Uterus (tissue), 4 donors: ENCODE measurements around the gene RSL1D1. TPM values are rescaled to one million over a fixed set of nuclear protein-coding genes. Genes with fewer than 3 reads are reported as not detected.
A peak's percentile ranks its signal among the peaks of the same experiment; 100 is the strongest.

Experiments used
- DNase-seq, 2 donors: peaks; one replicate each; pipeline ENCODE4 v3.0.0-alpha.2; 2019 to 2020
- H3K27ac ChIP-seq, 2 donors: fragments of 200-600 bp; sonication (generic); 1 replicate in 1 of 2; 2 replicates in 1 of 2; pipeline ENCODE4 v1.5.1; 2016 to 2018
- H3K27me3 ChIP-seq, 2 donors: fragments of 200-600 bp; sonication (generic); one replicate each; pipeline ENCODE4 v1.5.1; 2018 to 2019; ENCODE audit warnings: control low read depth in 1 of 2
- H3K36me3 ChIP-seq, 2 donors: fragments of 200-600 bp; sonication (generic); one replicate each; pipeline ENCODE4 v1.5.1; 2019; ENCODE audit warnings: control low read depth in 1 of 2
- H3K4me1 ChIP-seq, 2 donors: fragments of 200-600 bp; sonication (generic); one replicate each; pipeline ENCODE4 v1.5.1; 2018 to 2019; ENCODE audit warnings: control low read depth in 1 of 2
- H3K4me3 ChIP-seq, 2 donors: fragments of 200-600 bp; sonication (generic); 1 replicate in 1 of 2; 2 replicates in 1 of 2; pipeline ENCODE4 v1.5.1; 2018 to 2019; ENCODE audit warnings: mild to moderate bottlenecking in 1 of 2
- H3K9me3 ChIP-seq, 2 donors: fragments of 200-600 bp; sonication (generic); one replicate each; pipeline ENCODE4 v1.5.1; 2019; ENCODE audit warnings: control low read depth in 1 of 2
- CTCF ChIP-seq, 4 experiments: fragments of 200-600 bp in 2 of 4; fragments of 450-650 bp in 2 of 4; sonication (generic) in 2 of 4; IDR thresholded peaks; one replicate each; pipeline ENCODE4 v1.5.1; 2016 to 2019; ENCODE audit warnings: antibody characterized with exemption in 4 of 4, mild to moderate bottlenecking in 2 of 4, moderate library complexity in 1 of 4
- POLR2A ChIP-seq, 2 donors: fragments of 450-650 bp; IDR thresholded peaks; one replicate each; pipeline ENCODE4 v1.6.1; 2016; ENCODE audit warnings: antibody characterized with exemption in 2 of 2, mild to moderate bottlenecking in 1 of 2, moderate library complexity in 1 of 2
- intact Hi-C: fragments of 100-400 bp; cut with DNase I; formaldehyde crosslinking; loops from one replicate; pipeline ENCODE4 v1.15.1; 2023; ENCODE audit warnings: low total_unique reads
- total RNA-seq, 4 donors: library from RNA; depleted of rRNA in 3 of 4; stranded (reverse); fragments of >200 nt in 3 of 4; gene quantifications; one replicate each; pipeline versions ENCODE4 v1.1.0 to v1.2.4, GENCODE V29; 2014 to 2023
- donor health status: DM: yes; HTN: yes; CAD: no.

RSL1D1 gene
- total RNA-seq, 4 donors from 2014 or later, result 97.9 to 484 (median 164) TPM

DNA sequence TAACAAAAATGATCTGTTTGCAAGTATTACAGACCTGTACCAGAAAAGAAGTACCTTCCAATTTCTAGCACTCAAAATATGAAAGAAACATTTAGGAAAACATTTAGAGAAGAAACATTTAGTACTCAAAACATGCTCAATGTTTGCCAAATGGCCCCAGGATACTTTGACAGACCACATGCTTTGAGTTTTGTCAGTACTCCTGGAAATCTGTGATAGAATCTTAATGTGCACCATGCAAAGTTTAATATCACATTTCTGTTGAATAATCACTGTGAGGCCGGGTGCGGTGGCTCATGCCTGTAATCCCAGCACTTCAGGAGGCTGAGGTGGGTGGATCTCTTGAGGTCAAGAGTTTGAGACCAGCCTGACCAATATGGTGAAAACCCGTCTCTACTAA is 45.8 kb downstream of the RSL1D1 start:
- Histone ChIP-seq H3K4me3 (no peak overlapping the region), H3K27ac (no peak overlapping the region), H3K27me3 (no peaks in the 10 kb centered on the region), H3K4me1 (no peaks in the 10 kb centered on the region), H3K36me3 (no peaks in the 10 kb centered on the region), H3K9me3 (no peaks in the 10 kb centered on the region)
- no peak for DNase-seq
- no peak for TF ChIP-seq CTCF (IDR thresholded peaks at IDR 0.05)
- TF ChIP-seq POLR2A (IDR thresholded peaks at IDR 0.05), result no peak
- intact Hi-C loops, result no loop called here

DNA sequence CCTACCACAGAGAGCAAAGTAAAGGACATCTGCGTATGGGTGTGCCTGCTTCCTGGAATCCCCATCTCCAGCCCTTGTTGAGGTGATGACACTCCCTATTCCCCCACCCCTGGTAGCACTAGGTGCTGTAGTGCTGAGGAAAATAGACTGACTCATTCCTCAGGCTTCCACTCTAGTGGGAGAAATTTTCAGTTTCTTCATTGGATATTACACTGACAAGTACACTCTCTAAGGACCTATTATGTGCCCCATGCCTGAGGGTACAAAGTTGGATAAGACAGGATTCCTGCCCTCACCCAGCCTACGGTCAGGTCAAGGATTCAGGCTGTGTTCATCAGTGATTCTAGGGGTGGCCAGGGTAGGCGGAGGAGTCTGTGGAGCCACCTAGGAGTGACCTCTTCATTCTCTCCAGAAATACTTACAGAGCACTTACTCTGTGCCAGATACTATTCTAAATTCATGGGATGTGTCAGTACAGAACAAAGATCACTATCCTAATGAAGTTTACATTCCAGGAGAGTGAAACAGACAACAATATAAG is 49.8 kb downstream of the RSL1D1 start:
- Histone ChIP-seq H3K27ac (peak overlapping the region in 1 of 2 donors; percentile 0), H3K27me3 (no peaks in the 10 kb centered on the region), H3K9me3 (no peaks in the 10 kb centered on the region), H3K4me3 (no peak overlapping the region), H3K36me3 (no peaks in the 10 kb centered on the region), H3K4me1 (peaks cover 0 to 12% of the 10 kb centered on the region in 2 donors)
- DNase-seq, result no peak
- no peak for TF ChIP-seq CTCF (IDR thresholded peaks at IDR 0.05)
- TF ChIP-seq POLR2A (IDR thresholded peaks at IDR 0.05), result no peak
- intact Hi-C loops, result no loop called here

DNA sequence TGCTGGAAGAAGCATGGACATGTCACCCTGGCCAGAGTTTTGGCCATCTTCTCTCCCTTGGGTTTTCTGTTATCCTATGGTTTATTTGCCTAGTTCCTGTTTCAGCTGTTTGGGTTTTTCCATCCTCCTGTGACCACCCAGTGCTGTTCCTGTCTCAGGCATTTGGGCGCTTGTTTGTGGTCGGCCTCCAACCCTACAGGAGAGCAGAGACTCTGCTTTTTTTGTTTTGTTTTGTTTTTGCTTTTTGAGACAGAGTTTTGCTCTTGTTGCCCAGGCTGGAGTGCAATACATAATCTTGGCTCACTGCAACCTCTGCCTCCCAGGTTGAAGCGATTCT is 51.0 kb downstream of the RSL1D1 start:
- no peaks in the 10 kb centered on the region for H3K27me3 ChIP-seq
- no peak overlapping the region for H3K4me3 ChIP-seq
- no peaks in the 10 kb centered on the region for H3K36me3 ChIP-seq
- peaks cover 0 to 12% of the 10 kb centered on the region in 2 donors for H3K4me1 ChIP-seq
- H3K27ac ChIP-seq, result peak overlapping the region in 1 of 2 donors; percentile 6
- H3K9me3 ChIP-seq, result no peaks in the 10 kb centered on the region
- intact Hi-C loops, result no loop called here
- DNase-seq, result no peak
- TF ChIP-seq POLR2A (IDR thresholded peaks at IDR 0.05) (no peak), CTCF (IDR thresholded peaks at IDR 0.05) (no peak)

DNA sequence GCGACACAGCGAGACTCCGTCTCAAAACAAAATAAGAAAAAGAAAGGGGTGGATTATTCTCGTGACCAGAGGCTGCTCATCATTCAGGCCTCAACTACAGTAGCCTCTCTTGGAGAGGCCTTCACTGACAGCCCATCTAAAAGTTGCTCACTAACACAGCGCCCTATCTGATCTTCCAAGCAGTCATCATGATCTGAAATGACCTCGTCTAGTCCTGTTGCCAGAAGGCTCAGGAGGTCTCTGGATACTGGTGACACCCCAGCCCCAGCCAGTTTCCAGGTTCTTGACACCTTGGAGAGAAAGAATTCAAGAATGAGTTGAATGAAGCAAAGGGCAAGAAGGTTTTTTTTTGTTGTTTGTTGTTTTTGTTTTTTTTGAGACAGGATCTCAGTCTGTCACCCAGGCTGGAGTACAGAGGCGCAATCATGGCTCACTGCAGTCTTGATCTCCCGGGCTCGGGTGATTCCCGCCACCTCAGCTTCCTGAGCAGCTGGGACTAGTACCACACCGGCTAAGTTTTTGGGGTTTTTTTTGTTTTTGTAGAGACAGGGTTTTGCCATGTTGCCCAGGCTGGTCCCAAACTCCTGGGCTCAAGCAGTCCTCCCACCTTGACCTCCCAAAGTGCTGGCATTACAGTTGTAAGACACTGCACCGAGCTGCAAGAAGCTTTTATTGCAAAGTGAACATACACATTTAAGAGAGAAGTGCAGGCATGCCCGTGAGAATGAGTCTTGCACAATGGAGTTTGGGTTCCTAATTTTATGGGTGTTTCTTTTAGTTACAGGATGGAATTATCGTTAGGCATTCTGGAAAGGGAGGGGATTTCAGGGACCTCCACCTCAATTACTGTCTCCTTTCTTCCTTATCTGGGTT is 51.6 kb downstream of the RSL1D1 start:
- Histone ChIP-seq H3K36me3 (no peaks in the 10 kb centered on the region), H3K27ac (peak overlapping the region in 1 of 2 donors; percentile 6), H3K4me1 (peaks cover 0 to 12% of the 10 kb centered on the region in 2 donors), H3K9me3 (no peaks in the 10 kb centered on the region), H3K27me3 (no peaks in the 10 kb centered on the region), H3K4me3 (no peak overlapping the region)
- no peak for DNase-seq
- TF ChIP-seq CTCF (IDR thresholded peaks at IDR 0.05) (no peak), POLR2A (IDR thresholded peaks at IDR 0.05) (no peak)
- intact Hi-C loops, result no loop called here

GRCh38 chr16:11799017-11799381 is 52.3 kb downstream of the RSL1D1 start:
- TF ChIP-seq POLR2A (IDR thresholded peaks at IDR 0.05) (no peak), CTCF (IDR thresholded peaks at IDR 0.05) (no peak)
- intact Hi-C loops, result no loop called here
- no peak for DNase-seq
- no peaks in the 10 kb centered on the region for H3K27me3 ChIP-seq
- peaks cover 0 to 12% of the 10 kb centered on the region in 2 donors for H3K4me1 ChIP-seq
- no peak overlapping the region for H3K4me3 ChIP-seq
- H3K36me3 ChIP-seq, result no peaks in the 10 kb centered on the region
- no peak overlapping the region for H3K27ac ChIP-seq
- no peaks in the 10 kb centered on the region for H3K9me3 ChIP-seq
